HTR-8/SVneo (cell line): ENCODE measurements around the gene KMT2E.

Experiments used
- DNase-seq: peaks from one replicate; pipeline ENCODE4 v3.0.0; 2011; ENCODE audit warnings: low spot score, mixed read lengths; ENCODE audit not compliant: insufficient read length
- FAIRE-seq: peaks from 2 replicates; lab custom pipeline; 2011; peaks lifted over from hg19 to GRCh38; lab: Jason Lieb, UNC

The KMT2E gene

DNA sequence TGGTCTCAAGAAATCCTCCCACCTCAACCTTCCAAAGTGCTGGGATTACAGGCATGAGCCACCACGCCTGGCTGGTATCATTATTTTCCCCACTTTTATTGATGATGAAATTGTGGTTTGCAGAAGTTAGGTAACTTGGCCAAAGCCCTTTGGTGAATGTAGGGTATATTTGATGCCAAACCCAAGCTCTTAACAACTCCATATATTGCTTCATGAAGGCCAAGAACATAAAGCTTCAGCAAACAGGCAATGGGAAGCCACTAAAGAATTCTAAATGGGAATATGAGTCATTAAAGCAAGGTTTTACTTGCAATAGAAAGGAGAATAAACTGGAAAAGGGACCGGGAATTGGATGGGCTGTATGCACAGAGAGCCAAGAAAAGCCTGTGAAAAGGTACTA lies 142.7 kb downstream of the KMT2E start:
- DNase-seq, result no peak
- no peak for FAIRE-seq

DNA sequence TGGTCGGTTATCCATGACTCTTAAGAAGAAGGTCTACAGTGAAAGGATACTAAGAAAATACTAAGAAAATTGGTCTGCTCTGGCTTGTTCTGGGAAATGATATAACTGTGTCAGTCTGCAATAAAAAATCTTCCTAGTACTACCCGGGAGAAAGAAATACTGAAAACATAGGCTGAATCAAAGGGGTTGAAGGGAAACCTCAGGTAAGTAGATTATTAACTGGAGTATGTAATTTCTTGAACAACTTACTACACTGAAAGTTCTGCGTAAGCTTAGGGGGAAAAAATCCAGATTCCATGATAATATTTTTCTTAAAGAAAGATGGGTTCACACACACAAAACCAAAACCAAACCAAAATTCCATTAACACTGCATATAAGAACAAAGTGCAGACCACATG lies 143.3 kb downstream of the KMT2E start:
- DNase-seq, result no peak
- FAIRE-seq, result no peak

DNA sequence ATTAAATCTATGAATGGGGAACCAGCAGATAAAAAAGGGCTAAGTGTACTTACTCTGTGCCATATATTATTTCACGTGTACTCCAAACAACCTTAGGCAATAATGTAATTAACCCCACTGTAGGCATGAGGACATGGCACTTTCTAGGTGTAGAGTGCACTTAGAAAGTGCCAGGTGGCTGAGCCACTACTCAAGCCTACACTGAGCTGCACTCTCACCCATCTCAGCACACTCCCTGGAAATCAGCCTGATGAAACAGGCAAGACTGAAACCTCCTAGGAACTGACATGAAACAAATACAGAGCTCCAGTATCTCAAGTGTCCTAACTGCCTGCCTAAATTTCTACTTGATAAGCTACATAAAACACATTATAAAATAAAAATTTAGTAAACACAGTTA lies 147.4 kb downstream of the KMT2E start:
- DNase-seq, result no peak
- FAIRE-seq, result no peak
